Stimulated activated CD4-positive, alpha-beta T cell treated with anti-CD3 and anti-CD28 coated beads, Interleukin-2, amount 100 ng/mL, for 24 hours (primary cell): ENCODE results near the gene ERBB4.
"Not testable (repeated sequence)": the region's sequence is repeated elsewhere in the genome, so short reads cannot be mapped to it uniquely, and the experiment has no call there.

Source experiments
- DNase-seq, 2 donors: peaks; one replicate each; pipeline ENCODE4 v3.0.0-alpha.2; 2020

ERBB4 gene

DNA sequence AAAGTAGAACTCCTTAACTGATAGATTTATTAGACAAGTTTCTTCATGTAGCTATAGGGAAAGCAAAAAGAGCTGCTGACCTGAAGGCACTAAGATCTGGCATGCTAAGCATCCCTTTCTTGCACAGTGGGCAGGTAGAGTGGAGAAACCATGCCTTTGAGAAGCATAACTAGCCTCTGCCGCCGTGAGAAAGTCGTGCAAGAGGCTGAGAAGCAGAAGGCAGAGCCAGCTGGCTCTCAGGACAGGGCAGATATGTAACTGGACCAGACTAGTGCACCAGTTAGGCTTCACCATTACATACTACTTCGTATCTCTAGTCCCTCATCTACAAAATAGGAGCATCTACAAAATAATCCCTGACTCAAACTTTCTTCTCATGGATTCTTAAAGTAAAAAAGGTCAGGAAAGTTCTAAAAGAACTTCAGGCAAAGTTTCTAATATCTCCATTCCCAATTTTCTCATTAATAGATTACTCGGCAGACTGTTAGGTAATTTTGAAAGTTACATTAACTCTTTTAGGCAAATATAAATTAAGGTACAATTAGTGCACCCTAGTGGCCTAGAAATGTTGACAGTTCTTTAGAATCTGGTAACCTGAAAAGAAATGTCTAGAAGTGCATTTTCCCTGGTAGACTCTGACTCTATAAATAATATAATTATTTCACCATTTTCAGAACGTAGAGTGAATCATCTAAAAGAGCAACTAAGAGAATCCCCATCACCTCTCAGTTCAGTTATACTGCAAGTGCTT, 10.3 kb downstream of the ERBB4 start:
- DNase-seq, result no peak

DNA sequence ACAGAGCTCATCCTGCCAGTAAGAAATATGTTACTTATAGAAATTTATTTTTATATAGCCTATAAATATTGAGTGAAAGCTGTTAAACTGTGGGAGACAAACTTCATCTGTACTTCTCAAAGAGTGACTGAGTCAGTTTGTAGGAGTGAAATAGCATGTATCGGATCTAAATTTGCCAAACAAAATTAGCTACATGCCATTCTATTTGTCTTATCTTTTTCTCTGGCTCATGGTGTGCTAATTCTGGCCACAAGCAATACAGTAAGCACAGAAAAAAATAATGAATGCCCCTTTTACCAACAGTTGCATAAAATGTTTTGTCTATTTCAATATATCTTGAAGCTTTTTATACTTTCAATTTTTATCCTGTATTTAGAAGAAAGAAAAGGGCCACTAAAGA, 12.5 kb downstream of the ERBB4 start:
- no peak for DNase-seq

DNA sequence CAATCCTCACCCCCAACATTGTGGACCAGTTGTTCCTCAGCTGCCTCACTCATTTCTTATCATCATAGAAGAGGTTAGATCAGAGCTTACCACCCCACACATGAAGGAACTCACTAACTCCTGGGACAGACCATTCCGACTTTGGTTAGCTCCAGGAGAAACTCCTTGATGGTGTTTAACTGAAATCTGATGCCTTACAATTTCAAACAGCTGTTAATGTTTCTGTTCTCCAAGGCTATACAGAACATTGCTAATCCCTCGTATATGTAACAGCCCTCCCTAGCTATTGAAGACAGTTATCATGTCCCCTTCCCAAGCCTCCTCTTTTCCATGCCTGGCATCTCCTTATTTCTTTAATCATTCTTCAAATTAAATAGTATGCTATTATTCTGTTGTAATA, 14.8 kb downstream of the ERBB4 start:
- no peak for DNase-seq

- DNase-seq, result no peak
These were observed 18.3 kb downstream of the ERBB4 start for GRCh38 chr2:212520340-212520739.

- DNase-seq, result no peak
These were observed 20.9 kb downstream of the ERBB4 start for GRCh38 chr2:212517693-212518092.

GRCh38 chr2:212505586-212505985, 33.0 kb downstream of the ERBB4 start:
- no peak for DNase-seq

- no peak for DNase-seq
These were observed 43.6 kb downstream of the ERBB4 start for GRCh38 chr2:212495046-212495445.

DNA sequence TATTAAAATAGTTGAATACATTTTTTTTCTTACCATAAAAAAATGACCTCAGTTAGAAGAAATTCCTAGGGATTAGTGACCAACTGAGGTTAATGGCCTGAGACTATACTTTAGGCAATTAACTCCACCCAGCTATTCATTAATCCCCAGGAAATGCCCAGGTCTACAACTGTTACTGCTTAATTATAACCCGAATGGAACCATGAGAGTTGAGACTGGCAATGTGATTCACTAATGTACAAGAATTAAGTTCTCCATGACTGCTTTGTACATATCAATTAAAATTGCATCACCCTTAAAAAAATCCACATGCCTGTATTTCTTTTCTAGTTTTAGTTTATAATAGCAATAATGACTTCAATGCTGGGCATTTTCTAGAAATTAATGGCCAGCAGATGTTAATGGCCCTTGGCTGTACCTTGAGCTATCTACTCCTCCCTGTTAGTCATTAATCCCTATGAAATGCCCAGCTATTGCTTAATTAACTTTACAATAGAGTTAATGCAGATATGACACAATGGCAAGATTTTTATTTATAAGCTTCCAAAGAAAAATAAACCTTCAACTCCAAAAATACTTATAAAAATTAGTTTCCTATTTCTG, 44.1 kb downstream of the ERBB4 start:
- no peak for DNase-seq

GRCh38 chr2:212489719-212490346, 48.8 kb downstream of the ERBB4 start:
- no peak for DNase-seq

GRCh38 chr2:212488611-212489010, 50.0 kb downstream of the ERBB4 start:
- DNase-seq, result no peak

DNA sequence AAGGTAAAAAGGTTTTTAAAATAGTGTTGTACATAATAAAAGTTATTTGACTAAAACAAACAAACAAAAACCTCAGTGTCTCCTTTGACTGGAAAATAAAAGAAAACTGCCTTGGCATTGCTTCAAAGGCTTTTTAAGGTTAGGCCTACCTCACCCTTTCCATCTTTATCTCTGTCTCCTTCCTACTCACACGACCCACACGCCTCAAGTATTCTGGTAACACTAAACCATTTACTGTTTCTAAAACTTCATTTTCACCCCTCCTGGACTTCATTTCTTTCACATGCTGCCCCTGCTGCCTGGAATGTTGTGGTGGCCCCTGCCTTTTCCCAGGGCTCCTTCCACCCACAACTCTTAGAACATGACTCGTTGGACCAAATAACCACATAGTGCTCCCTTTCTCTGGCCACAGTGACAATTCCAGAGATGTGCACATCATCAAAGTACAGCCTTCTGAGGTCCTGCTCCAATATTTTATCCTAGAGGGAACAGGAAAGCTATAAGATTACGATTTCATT, 54.0 kb downstream of the ERBB4 start:
- no peak for DNase-seq

DNA sequence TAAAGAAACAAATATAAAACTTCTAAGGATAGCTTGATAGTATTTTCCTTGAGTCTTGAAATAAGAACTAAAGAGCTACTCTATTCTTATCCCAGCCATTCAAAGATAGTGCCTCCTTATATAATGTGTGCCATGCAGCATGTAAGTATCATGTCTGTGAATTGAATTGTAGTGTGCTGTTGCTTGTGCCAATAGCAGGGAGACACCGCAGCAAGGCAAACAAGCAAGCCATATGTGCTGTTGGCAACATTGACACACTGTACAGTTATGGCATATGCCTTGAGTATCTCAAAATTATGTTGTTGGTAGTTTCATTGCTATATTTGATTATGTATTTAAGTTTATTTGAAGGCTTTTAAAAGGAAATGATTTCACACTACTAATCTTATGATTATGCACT, 58.2 kb downstream of the ERBB4 start:
- no peak for DNase-seq

DNA sequence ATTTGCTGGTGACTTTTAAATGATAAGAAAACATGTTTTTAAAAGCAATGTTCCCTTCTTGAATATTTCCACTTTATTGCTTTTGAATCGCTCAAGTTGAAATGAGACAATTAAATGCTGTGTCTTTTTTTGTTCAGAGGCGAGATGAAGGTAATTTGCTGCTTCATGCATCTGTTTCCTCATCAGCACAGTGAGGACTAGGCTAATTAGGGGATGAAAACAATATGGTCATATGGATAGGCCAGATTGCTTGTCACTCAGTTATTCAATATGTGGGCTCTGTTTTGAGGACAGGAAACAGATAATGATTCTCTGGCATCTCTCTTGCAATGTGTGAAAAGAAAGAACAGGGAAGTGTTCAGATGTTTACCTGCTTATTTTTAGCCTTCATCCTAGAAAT, 61.0 kb downstream of the ERBB4 start:
- no peak for DNase-seq

DNA sequence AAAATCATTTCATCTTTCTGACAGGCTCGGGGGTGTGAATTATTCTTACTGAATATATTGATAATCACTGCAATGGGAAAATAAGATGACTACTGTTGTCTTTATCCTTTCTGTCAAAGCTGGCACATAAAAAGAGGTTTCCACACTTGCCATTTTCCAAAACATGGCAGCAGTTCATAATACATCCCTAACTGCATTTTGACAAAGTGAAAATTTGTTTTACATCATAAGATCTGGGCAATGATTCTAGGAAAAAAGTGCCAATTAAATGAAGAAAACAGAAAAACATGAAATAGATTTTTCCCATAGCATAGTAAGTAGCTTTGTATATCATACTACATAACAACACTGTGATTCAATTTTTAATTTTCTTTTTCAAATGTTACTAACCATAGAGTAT, 65.4 kb downstream of the ERBB4 start:
- DNase-seq, result no peak

- not testable (repeated sequence) for DNase-seq
These were observed 71.1 kb downstream of the ERBB4 start for GRCh38 chr2:212467551-212467950.

- DNase-seq, result no peak
These were observed 73.1 kb downstream of the ERBB4 start for GRCh38 chr2:212465456-212465855.

DNA sequence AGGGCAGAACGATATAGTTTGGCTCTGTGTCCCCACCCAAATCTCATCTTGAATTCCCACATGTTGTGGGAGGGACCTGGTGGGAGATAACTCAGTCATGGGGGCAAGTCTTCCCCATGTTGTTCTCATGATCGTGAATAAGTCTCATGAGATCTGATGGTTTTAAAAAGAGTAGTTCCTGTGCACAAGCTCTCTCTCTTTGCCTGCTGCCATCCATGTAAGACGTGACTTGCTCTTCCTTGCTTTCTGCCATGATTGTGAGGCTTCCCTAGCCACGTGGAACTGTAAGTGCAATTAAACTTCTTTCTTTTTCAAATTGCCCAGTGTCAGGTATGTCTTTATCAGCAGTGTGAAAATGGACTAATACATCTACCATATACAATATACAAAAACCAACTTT, 76.9 kb downstream of the ERBB4 start:
- not testable (repeated sequence) for DNase-seq

DNA sequence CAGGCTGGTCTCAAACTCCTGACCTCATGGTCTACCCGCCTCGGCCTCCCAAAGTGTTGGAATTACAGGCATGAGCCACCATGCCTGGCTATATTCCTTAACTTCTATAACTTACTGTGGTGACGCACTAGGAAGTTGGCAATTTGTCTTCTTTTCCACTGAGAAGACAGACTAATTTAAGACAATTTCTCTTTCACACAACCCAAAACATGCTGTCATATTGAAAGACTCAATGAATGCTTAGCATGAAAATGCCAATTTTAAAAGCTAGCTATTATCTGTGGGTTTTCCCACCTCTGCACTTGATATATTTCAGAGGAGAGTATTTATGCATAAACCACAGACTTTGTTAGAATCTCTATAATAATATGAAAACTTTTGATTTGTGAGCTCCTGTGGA, 84.5 kb downstream of the ERBB4 start:
- DNase-seq, result no peak

GRCh38 chr2:212451786-212452231, 86.8 kb downstream of the ERBB4 start:
- DNase-seq, result no peak

GRCh38 chr2:212448698-212449097, 89.9 kb downstream of the ERBB4 start:
- DNase-seq, result no peak

DNA sequence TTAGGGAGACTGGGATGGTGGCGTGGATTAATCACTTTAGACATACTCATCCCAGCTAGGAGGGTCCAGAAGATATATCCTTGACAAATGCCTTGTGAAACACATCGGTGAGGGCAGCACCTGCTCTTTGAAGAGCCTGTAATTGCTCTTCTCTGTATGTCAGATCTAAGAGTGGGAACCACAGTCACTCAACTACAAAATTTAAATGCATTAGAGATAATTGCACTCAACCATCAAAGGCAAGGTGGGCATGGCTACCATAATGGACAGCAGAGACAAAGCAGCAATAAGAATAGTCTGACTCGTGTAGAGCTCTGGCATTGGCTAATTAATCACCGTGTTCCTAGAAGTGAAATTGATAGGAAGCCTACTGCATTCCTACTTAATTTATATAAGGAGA, 96.8 kb downstream of the ERBB4 start:
- no peak for DNase-seq

DNA sequence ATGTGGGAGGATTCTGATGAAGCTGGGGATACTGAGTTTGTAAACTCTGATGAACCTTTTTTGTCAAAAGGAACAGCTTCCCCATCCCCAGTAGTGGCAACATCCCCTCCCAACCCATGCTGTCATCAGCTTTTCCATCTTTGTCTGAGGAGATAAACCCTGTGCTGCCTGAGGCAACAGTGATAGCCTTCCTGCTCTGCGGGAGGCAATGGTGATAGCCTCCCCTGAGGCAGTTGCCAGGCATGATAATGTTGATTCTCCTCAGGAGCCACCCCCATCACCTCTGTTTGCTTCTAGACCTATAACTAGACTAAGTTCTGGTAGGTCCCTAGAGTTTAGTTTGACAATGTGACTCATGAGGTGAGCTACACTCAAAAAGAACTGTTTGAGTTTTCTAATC, 97.5 kb downstream of the ERBB4 start:
- no peak for DNase-seq

DNA sequence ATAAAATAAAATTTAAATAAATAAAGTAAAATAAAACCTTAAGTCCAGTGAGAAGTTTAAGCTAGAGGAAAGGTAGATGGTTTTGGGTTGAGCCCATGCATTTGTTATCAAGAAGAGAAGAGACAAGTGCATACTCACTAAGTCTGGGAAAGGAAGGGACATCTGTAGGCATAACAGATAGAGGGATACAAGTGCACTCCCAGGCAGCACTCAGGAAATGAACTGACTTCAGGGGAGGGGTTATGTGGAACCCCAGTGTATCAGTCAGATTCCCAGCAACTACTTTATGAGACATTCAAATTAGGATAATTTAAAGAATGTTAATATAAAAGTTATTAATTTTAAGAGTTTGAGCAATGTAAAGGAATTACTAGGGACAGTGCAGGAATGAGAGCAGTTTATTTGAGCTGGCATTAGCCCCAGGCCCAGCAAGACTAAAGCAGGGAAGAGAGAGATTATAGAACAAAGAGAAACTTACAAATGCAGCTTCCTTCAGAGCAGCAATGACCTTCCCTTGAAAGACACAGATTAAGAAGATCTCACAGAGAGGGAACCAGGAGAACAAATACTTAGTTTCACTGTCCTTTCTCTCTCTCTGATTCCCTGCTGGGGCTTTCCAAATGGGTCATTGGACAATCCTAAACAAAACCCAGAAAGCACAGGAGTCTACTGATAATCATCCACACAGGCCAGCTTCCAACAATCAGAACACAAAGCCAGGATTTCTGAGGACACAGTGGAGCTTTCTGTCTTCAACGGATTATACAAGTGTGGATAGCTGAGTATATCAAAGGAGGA, 109.7 kb downstream of the ERBB4 start:
- no peak for DNase-seq
